Right lobe of liver (tissue), 4 donors: Measurements from ENCODE around the gene SS18.

ENCODE experiments used
- POLR2A ChIP-seq: fragments of 450-650 bp; IDR thresholded peaks from one replicate; pipeline ENCODE4 v1.6.1; 2017; ENCODE audit warnings: antibody characterized with exemption, mild to moderate bottlenecking
- TF ChIP-seq, protein P1 (sequence below), 4 donors: fragments of 200-600 bp in 3 of 4; fragments of 450-650 bp in 1 of 4; IDR thresholded peaks; one replicate each; pipeline versions ENCODE4 v1.5.1 to v1.8.0; 2016 to 2022; ENCODE audit warnings: antibody characterized with exemption in 4 of 4, mild to moderate bottlenecking in 2 of 4
- donor health status: DM: no; HTN: no; CAD: no.
- donor health status: DM: no; HTN: no; CAD: no.
- donor health status: DM: no; HTN: yes; CAD: no.

DNA sequence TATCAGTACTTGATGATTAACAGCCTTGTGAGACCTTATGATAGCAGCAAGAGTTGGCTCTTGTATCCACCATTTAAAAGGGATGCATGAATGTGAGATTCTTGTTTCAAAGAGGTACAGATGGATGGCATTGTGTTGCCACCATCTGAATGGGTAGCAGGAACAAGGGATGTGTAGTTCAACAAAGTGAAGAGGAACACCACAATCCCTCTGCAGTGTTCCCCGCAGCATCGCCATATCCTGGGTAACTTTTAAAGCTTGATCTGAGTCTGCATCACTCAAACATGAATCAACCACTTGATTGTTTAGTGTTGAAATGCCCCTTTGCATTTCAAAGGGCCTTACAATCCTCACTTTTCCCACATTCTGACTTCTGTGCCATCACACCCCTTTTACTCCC, 106.7 kb downstream of the SS18 start:
- TF ChIP-seq POLR2A: no peak
- TF ChIP-seq, protein P1, sequence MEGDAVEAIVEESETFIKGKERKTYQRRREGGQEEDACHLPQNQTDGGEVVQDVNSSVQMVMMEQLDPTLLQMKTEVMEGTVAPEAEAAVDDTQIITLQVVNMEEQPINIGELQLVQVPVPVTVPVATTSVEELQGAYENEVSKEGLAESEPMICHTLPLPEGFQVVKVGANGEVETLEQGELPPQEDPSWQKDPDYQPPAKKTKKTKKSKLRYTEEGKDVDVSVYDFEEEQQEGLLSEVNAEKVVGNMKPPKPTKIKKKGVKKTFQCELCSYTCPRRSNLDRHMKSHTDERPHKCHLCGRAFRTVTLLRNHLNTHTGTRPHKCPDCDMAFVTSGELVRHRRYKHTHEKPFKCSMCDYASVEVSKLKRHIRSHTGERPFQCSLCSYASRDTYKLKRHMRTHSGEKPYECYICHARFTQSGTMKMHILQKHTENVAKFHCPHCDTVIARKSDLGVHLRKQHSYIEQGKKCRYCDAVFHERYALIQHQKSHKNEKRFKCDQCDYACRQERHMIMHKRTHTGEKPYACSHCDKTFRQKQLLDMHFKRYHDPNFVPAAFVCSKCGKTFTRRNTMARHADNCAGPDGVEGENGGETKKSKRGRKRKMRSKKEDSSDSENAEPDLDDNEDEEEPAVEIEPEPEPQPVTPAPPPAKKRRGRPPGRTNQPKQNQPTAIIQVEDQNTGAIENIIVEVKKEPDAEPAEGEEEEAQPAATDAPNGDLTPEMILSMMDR (IDR thresholded peaks at IDR 0.05): no peak
